GM21717 (cell line): ENCODE measurements around the gene UNCX.
"Not testable (repeated sequence)": the region's sequence is repeated elsewhere in the genome, so short reads cannot be mapped to it uniquely, and the experiment has no call there.

Experiments used
- ATAC-seq: cut with Tn5 transposase; IDR thresholded peaks from one replicate; pipeline ENCODE4 v1.9.1; 2021; ENCODE audit warnings: mild to moderate bottlenecking, moderate library complexity; ENCODE audit not compliant: unreplicated experiment

Gene UNCX

DNA sequence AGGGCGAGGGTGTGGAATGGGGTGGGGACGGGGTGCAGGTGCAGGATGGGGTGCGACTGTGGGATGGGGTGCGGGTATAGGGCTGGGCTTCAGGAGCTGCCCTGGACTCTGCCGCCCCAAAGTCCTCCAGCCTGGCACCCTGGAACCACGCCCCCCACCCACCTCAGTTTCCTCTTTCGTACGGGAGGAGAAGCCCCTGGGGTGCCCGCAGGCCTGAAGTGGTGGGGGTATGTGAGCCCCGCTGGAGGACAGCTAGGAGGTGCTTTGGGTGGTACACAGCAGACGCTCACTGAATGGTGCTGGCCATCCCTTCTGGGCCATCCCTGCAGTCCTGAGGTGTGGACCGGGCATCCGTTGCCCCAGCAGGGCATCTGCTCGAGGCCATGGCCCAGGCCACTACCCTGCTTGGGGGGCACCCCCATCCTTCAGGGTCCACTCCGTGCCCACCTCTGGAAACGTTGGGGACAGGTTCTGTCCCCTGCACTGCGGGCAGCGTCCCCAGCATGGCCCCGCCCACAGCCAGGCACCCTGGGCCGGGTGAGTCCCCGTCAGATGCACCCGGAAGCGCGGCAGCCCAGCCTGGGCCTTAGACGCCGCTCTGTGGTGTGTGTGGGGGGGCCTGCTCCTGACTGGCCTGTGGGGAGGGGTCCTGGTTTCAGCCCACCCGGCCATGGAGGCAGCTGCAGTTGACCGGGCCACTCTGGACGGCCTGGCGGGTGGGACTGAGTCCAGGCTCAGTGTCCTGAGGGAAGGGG is 41.6 kb downstream of the UNCX start:
- no peak for ATAC-seq

DNA sequence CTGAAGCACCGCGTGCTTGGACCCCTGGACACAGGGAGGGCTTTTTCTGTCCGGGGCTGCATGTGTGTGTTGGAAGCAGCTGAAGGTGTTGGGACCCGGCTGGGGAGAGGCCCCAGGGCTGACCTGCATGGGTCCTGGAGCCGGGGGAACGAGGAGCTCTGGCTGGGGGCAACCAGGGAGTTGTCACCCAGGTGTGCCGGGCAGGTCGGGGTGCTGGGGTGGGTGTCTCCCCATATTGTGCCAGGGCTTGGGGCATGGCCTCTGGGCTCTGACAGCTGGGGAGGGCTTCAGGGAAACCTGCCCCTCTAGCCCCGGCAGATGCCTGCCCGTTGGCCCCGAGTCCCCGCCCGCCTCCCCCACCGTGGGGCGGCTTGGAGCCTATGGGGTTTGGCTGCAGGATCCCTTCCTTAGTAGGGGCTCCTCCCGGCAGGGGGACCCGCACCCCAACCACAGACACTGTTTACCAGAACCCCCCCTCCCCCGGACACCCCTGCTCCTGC is 42.3 kb downstream of the UNCX start:
- ATAC-seq: no peak

DNA sequence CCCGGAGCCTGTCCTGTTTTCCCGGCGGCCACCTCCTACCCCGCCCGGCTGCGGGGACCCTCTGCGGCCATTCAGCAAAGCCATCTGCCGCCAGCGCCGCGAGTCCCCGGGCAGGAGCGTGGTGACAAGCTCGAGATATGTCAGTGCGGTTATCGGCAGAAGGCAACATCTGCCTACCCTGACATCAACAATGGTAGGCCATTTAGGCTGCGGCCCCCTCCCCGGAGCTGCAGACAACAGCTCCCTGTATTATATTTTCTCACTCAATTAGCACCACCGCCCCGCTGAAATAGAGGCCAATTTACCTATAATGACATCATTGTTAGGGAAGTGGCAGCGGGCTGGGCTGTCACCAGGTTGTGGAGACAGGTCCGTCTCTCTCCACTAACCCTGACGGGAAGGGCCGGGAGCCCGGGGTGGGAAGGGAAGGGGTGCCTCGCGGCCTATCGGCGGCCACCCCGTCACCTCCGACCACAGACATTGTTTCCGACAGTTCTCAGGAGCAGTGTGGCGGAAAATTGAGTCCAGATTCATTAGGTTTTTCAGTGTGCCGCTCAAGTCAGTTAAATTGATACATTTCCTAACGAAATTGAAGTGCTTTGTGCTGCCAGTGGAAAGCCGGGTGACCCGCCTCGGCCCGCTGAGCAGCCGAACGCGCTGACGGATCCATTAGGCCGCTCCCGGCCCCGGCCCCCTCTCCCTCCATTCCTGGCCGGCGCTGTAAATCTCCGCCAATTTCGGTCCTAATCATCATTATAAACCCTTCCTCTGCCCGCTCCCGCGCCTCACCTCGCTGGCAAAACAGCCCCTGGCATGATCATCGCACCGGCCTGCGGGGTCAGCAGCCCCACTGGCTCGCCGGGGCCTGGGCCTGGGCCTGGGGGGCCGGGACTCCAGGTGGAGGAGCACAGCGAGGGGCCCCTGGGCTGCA is 43.0 kb downstream of the UNCX start:
- ATAC-seq: no peak

DNA sequence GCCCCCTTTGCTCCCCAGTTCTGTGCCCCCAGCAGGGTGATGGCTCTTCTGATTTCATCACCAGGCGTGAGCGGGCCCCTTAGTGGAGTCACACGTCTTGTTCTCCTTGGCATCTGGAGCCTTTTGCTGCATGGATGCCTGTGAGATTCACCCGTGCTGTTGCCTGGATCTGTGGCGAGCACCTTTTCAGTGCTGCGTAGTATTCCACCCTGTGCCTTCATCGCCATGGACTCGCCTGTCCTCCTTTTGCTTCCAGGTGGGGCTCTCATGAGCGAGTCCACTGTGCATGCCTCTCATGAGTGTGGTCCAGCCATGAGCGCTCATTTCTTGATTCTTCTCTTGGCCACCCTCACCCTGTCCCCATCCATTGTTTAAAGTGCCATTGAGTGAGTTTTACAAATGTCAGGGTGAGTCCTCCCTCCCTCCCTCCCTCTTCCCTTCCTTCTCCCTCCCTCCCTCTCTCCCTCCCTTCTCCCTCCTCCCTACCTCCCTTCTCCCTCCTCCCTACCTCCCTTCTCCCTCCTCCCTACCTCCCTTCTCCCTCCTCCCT is 44.0 kb downstream of the UNCX start:
- ATAC-seq: no peak

DNA sequence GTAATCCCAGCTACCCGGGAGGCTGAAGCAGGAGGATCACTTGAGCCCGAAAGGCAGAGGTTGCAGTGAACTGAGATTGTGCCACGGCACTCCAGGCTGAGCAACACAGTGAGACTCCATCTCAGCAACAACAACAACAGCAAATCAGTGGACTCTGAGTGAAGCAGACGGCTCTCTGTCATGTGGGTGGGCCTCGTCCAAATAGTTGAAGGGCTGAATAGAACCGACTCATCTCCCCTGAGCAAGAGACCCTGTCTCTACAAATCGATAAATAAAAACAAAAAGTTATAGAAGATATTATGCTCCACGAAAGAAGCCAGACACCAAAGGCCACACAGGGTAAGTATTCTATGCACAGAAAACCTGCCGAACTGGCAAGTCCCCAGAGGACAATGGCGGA is 45.9 kb downstream of the UNCX start:
- ATAC-seq: no peak

DNA sequence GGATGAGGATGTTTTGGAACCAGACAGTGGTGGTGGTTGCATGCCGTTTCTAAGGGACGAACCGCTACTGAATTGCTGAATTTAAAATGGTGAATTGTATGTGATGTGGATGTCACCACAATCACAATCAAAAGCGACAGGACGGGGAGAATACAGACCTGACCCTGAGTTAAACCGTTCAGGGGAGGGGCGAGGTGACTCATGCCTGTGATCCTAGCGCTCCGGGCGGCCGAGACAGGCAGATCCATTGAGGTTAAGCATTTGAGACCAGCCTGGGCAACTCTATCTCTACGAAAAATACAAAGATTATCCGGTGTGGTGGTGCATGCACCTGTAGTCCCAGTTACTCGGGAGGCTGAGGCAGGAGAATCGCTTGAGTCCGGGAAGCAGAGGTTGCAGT is 46.4 kb downstream of the UNCX start:
- ATAC-seq: no peak

DNA sequence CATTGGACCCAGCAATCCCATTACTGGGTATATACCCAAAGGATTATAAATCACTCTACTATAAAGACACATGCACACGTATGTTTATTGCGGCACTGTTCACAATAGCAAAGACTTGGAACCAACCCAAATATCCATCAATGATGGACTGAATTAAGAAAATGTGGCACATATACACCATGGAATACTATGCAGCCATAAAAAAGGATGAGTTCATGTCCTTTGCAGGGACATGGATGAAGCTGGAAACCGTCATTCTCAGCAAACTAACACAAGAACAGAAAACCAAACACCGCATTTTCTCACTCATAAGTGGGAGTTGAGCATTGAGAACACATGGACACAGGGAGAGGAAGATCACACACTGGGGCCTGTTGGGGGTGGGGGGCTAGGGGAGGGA is 47.2 kb downstream of the UNCX start:
- ATAC-seq: not testable (repeated sequence)

DNA sequence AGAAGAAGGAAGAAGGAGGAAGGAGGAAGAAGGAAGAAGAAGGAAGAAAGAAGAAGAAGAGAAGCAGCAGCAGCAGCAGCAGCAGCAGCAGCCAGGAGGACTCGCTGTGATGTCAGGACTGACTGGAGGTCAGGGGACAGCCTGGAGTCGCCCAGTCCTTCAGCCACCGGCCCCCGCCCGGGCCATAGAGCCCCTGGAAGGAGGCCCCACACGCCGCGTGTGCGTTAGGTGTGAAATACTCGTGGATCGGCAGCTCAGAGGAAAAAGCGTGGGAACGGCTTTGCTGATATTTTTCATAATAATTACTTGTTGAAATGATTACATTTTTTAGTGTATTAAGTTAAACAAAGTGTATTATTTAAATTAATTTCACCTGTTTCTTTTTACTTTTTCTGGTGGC is 48.4 kb downstream of the UNCX start:
- no peak for ATAC-seq

DNA sequence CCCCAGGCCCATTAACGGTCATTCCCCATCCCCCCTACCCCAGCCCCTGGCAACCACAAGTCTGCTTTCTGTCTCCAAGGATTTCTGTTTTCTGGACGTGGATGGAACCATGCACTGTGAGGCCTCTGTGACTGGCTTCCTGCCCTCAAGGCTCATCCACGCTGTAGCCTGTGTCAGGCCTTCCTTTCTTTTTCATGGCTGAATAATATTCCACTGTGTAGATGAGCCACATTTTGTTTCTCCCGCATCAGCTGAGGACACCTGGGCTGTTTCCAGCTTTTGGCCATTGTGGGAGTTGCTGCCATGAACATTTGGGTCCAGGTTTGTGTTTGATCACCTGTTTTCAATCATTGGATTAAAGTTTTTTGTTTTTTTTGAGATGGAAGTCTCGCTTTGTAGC is 50.0 kb downstream of the UNCX start:
- ATAC-seq: no peak

DNA sequence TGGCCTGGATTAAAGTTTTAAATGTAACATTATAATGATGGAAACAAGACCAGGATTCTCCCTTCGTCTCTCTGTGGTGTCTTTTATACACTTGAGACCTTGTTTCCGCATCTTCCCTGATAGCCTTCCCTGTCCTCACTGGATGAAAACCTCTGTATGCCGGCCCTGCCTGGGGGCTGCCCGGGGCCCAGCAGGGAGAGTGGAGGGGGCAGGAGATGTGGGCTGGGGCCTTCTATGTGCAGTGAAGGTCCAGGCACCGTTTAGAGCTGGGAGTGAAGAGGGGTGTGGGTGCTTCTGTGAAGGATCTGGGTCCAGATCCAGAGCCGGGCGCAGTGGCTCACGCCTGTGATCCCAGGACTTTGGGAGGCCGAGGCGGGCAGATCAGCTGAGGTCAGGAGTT is 50.7 kb downstream of the UNCX start:
- ATAC-seq: no peak

DNA sequence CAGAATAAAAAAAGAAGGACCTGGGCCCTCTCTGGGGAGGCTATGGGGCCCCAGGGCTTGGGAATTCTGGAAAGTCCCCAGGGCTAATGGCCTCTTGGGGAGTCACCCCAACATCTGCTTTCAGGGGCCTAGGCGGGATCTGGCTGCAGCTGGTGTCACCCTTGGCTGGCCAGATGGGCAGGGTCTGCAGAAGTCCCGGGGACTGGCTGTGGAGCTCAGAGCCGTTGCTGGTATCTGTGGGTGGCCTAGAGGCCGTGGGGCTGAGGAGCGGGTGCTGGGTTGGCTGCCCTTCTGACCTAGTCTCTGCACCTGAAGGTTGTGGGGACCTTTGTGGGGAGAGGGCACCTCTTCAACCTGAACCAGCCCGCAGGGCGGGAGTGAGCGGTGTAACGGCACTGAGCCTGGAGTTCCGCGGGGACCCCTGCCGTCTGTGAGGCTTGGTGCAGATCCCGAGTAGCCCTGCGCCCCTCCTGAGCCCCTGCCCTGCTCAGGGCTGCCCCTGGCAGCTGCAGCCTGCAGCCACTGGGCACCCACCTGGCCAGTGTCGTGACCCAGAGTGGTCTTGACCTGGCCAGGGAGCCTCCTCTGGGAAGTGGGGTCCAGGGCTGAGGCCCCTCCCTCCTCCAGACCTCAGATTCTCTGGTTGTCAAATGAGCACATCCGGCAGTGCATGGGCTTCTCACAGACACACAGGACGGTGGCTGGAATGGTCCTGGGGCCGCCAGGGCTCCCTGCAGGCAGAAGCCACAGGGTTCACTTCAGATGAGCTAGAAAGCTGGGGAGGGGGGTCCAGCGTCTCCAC is 51.5 kb downstream of the UNCX start:
- no peak for ATAC-seq

DNA sequence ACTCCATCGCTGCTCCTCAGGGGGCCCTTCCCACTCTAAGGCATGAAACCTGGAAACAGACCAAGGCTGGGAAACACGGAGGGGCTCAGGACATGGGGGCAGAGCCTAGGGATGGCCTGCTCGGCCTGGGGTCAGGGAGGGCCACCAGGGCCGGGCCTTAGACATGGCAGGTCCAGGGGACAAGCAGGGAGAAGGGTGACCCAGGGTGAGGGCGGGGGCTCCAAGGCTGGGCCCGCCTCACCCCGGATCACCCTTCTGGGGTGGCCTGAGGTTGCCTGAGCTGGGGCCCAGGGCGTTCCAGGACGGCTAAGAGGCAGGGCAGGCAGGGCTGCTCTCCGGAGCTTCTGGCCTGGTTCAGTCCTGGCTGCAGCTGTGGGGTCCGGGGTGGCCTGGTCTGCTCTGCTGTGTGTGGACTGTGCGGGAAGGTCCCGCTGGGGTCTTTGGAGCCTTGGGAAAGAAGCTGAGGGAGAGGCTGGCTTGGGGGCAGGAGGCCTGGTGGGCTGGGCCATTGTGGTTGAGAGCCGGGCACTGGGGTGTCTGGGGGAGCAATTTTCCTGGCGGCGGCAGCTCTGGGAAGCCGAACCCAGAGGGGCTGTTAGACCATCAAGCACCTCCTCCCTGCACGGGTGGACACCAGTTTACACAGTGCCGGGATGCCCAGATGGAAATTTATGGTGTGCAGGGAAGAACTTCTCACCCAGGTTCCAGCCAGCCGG is 52.2 kb downstream of the UNCX start:
- no peak for ATAC-seq

DNA sequence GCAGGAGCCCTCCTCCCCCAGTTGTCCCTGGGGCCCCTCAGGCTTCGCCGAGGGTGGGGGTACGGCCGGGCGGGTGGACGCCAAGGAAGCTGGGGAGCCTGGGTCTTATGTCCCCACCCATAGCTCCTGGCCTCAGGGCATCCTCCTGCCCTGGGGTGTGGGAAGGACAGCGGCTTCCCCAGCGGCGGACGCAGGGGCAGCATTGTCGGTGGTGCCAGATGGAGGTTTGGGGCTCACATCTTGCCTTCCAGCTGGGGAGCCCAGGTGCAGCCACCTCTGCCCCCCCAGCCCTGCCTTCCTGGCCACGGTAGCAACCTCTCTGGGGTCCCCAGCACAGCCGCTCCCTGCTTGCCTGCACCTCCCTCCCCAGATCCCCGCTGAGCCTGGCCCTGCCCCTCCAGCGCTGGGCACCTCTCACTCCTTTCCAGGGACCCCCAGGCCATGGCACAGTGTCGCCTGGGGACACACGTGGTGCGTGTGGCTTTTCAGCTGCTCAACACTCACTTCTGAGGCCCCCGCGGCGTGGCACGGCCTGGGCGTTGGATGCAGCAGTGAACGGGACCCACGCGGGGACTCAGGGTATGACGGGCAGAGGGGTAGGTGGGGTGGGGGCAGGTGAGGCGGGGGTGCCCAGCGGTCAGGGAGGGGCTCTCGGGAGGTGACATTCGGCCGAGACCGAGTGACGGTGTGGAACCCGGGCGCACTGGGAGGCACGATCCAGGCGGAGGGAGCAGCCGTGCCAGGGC is 53.1 kb downstream of the UNCX start:
- no peak for ATAC-seq
